ENCODE data around the gene SORCS2.

SORCS2 gene

GRCh38 chr4:7362341-7362740 lies 170.0 kb downstream of the SORCS2 start:
- no peak for FAIRE-seq

- no peak for FAIRE-seq
Measured at GRCh38 chr4:7362862-7363430, 170.6 kb downstream of the SORCS2 start.

GRCh38 chr4:7364979-7365378 lies 172.6 kb downstream of the SORCS2 start:
- no peak for FAIRE-seq

- FAIRE-seq, result no peak
Measured at GRCh38 chr4:7365462-7366179, 173.3 kb downstream of the SORCS2 start.

GRCh38 chr4:7366180-7366945 lies 174.0 kb downstream of the SORCS2 start:
- no peak for FAIRE-seq

GRCh38 chr4:7366954-7367353 lies 174.6 kb downstream of the SORCS2 start:
- no peak for FAIRE-seq

GRCh38 chr4:7367406-7367805 lies 175.1 kb downstream of the SORCS2 start:
- no peak for FAIRE-seq

- no peak for FAIRE-seq
Measured at GRCh38 chr4:7367864-7368277, 175.5 kb downstream of the SORCS2 start.

- no peak for FAIRE-seq
Measured at GRCh38 chr4:7368296-7368695, 176.0 kb downstream of the SORCS2 start.

GRCh38 chr4:7369511-7369910 lies 177.2 kb downstream of the SORCS2 start:
- FAIRE-seq, result no peak

GRCh38 chr4:7370038-7370437 lies 177.7 kb downstream of the SORCS2 start:
- no peak for FAIRE-seq

GRCh38 chr4:7371210-7371941 lies 179.0 kb downstream of the SORCS2 start:
- FAIRE-seq, result no peak

- FAIRE-seq, result no peak
Measured at GRCh38 chr4:7372673-7373072, 180.3 kb downstream of the SORCS2 start.

GRCh38 chr4:7374571-7374970 lies 182.2 kb downstream of the SORCS2 start:
- FAIRE-seq, result no peak

GRCh38 chr4:7375427-7375826 lies 183.1 kb downstream of the SORCS2 start:
- no peak for FAIRE-seq

GRCh38 chr4:7377223-7377865 lies 185.0 kb downstream of the SORCS2 start:
- no peak for FAIRE-seq

- no peak for FAIRE-seq
Measured at GRCh38 chr4:7379186-7379585, 186.8 kb downstream of the SORCS2 start.

- FAIRE-seq, result no peak
Measured at GRCh38 chr4:7379719-7380118, 187.4 kb downstream of the SORCS2 start.

- no peak for FAIRE-seq
Measured at GRCh38 chr4:7381221-7381889, 189.0 kb downstream of the SORCS2 start.

GRCh38 chr4:7381890-7382633 lies 189.7 kb downstream of the SORCS2 start:
- no peak for FAIRE-seq

GRCh38 chr4:7382634-7383014 lies 190.3 kb downstream of the SORCS2 start:
- no peak for FAIRE-seq

- no peak for FAIRE-seq
Measured at GRCh38 chr4:7383266-7383665, 190.9 kb downstream of the SORCS2 start.
